ENCODE data around the gene SEPTIN1. TPM values are rescaled to one million over a fixed set of nuclear protein-coding genes. Genes with fewer than 3 reads are reported as not detected.

SEPTIN1 gene
- total and polyA plus RNA-seq, 2 of the 13 experiments (the other 11 are each of a cell fraction or from before 2014, with no cell fraction given), result 0.18 to 0.67 TPM

DNA sequence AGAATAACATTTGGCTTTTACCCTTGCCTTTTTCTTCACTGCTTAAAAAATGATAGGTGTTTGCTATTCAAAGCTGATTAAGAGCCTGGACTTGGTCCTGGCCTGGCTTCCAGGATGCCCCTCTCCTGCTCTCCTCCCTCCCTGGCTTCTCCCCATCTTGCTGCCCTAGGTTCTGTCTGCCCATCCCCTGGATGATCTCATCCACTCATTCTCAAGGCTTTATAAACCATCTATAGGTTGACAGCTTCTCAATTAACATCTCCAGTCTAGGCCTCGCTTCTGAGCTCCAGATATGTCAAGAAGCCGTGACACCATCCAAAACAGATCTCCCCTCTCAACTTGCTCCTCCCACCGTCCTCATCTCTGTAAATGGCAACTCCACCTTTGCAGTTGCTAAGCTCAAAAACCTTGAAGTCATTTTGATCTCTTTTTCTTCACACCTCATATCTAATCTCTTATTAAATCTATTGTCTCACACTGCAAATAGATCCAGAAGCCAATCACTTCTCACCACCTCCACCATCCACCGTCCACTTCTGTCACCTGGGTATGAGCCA is 33.8 kb upstream of the SEPTIN1 start:
- no peak for DNase-seq (ENCODE audit: low spot score)
- 97% methylated on average over 4 of the region's 4 CpGs for WGBS (ENCODE audit: low lambda C conversion rate)
- in situ Hi-C loops (cut with HindIII; ENCODE audit: extremely low pct_ligation_motif_present, low pct_unique_long_range_greater_than_20kb), result no loop called here

More for the DNA sequence above, 33.8 kb upstream of the SEPTIN1 start:
- Histone ChIP-seq H3K36me3 (replicated peaks in 1 of 2; ENCODE audit: control insufficient read depth in 1 of 2, insufficient read depth in 2 of 2, low read length in 2 of 2) (peaks cover 21 to 54% of the 10 kb centered on the region in 2 experiments), H3K27ac (ENCODE audit: extremely low read length, insufficient read depth, low read length) (no peak overlapping the region), H3K4me1 (ENCODE audit: insufficient read depth, low read length) (peaks cover 10% of the 10 kb centered on the region; the same call in 1 of the 2 replicates), H4K20me1 (ENCODE audit: insufficient read depth, low read length) (no peaks in the 10 kb centered on the region), H3K27me3 (ENCODE audit: control insufficient read depth in 1 of 2, insufficient read depth in 2 of 2, low read length in 2 of 2) (no peaks in the 10 kb centered on the region), H3K4me2 (ENCODE audit: low read depth, low read length) (no peak overlapping the region), H3K79me2 (ENCODE audit: insufficient read depth, low read length) (peaks cover 5% of the 10 kb centered on the region), H2AFZ (ENCODE audit: low read length) (no peak overlapping the region), H3K4me3 (replicated peaks in 1 of 3; ENCODE audit: insufficient read depth in 1 of 3, low read depth in 2 of 3, low read length in 3 of 3) (no peak overlapping the region), H3K9ac (ENCODE audit: insufficient read depth, low read depth, low read length) (no peak overlapping the region), H3K9me3 (ENCODE audit: low read length) (no peaks in the 10 kb centered on the region)
- FAIRE-seq, result peak; percentile 15
- no peak for ATAC-seq
- BruUV-seq (replicated peaks), result no TSS peak
- intact Hi-C loops (cut with micrococcal nuclease; ENCODE audit: unreplicated experiment), result no loop called here
- TF ChIP-seq ZNF879 (CRISPR knock-in tag; IDR thresholded peaks at IDR 0.05) (no peak), CC2D1A (CRISPR knock-in tag; IDR thresholded peaks at IDR 0.05) (no peak), ZNF333 (CRISPR knock-in tag; IDR thresholded peaks at IDR 0.05; ENCODE audit: borderline replicate concordance) (no peak), TMF1 (CRISPR knock-in tag; IDR thresholded peaks at IDR 0.05; ENCODE audit: low read depth) (no peak), SNRNP70 (IDR thresholded peaks at IDR 0.05; ENCODE audit: low read depth, low read length) (no peak), ESRRA (CRISPR knock-in tag; IDR thresholded peaks at IDR 0.05; ENCODE audit: low read depth) (no peak), TRIM24 (CRISPR knock-in tag; IDR thresholded peaks at IDR 0.05) (no peak), ZBTB49 (CRISPR knock-in tag; IDR thresholded peaks at IDR 0.05; ENCODE audit: borderline replicate concordance) (no peak), ZNF598 (CRISPR knock-in tag; IDR thresholded peaks at IDR 0.05; ENCODE audit: borderline replicate concordance) (no peak)
- TF ChIP-seq, protein P1, sequence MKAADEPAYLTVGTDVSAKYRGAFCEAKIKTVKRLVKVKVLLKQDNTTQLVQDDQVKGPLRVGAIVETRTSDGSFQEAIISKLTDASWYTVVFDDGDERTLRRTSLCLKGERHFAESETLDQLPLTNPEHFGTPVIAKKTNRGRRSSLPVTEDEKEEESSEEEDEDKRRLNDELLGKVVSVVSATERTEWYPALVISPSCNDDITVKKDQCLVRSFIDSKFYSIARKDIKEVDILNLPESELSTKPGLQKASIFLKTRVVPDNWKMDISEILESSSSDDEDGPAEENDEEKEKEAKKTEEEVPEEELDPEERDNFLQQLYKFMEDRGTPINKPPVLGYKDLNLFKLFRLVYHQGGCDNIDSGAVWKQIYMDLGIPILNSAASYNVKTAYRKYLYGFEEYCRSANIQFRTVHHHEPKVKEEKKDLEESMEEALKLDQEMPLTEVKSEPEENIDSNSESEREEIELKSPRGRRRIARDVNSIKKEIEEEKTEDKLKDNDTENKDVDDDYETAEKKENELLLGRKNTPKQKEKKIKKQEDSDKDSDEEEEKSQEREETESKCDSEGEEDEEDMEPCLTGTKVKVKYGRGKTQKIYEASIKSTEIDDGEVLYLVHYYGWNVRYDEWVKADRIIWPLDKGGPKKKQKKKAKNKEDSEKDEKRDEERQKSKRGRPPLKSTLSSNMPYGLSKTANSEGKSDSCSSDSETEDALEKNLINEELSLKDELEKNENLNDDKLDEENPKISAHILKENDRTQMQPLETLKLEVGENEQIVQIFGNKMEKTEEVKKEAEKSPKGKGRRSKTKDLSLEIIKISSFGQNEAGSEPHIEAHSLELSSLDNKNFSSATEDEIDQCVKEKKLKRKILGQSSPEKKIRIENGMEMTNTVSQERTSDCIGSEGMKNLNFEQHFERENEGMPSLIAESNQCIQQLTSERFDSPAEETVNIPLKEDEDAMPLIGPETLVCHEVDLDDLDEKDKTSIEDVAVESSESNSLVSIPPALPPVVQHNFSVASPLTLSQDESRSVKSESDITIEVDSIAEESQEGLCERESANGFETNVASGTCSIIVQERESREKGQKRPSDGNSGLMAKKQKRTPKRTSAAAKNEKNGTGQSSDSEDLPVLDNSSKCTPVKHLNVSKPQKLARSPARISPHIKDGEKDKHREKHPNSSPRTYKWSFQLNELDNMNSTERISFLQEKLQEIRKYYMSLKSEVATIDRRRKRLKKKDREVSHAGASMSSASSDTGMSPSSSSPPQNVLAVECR (CRISPR knock-in tag; IDR thresholded peaks at IDR 0.05; ENCODE audit: borderline replicate concordance), result no peak
- TF ChIP-seq, protein P2, sequence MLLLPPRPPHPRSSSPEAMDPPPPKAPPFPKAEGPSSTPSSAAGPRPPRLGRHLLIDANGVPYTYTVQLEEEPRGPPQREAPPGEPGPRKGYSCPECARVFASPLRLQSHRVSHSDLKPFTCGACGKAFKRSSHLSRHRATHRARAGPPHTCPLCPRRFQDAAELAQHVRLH (CRISPR knock-in tag; IDR thresholded peaks at IDR 0.05; ENCODE audit: borderline replicate concordance, low read depth), result no peak
- TF ChIP-seq, protein P3, sequence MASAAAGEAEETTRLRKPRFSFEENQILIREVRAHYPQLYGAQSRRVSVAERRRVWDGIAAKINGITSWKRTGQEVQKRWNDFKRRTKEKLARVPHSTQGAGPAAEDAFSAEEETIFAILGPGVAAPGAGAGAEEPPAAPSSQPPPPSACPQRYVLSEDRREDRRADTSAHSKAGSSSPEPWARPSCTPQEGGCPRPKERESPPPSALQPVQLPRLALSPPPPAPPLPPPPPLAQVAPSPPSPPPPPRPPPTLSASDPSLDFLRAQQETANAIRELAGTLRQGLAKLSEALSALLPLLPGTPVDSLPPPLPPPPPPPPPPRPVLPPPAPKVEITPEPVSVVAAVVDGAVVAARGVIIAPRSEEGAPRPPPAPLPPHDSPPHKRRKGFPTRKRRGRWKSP (CRISPR knock-in tag; IDR thresholded peaks at IDR 0.05), result no peak
- CTCF ChIA-PET (ENCODE audit: low intra/inter-chr PET ratio, low total read pairs), result no interaction called here
- POLR2A ChIA-PET, result interaction anchor here (1.9 kb wide), 1 partner anchor 9 kb away, joined by 7 read pairs; the partner anchor contains the start of gene ZNF771
